Fibroblast of the conjunctiva (primary cell): ENCODE results near the gene CRAMP1.
"Not testable (repeated sequence)": the region's sequence is repeated elsewhere in the genome, so short reads cannot be mapped to it uniquely, and the experiment has no call there.

Experiments used
- DNase-seq: peaks from one replicate; pipeline ENCODE4 v3.0.0-alpha.2; 2010; ENCODE audit warnings: low read depth

The CRAMP1 gene

DNA sequence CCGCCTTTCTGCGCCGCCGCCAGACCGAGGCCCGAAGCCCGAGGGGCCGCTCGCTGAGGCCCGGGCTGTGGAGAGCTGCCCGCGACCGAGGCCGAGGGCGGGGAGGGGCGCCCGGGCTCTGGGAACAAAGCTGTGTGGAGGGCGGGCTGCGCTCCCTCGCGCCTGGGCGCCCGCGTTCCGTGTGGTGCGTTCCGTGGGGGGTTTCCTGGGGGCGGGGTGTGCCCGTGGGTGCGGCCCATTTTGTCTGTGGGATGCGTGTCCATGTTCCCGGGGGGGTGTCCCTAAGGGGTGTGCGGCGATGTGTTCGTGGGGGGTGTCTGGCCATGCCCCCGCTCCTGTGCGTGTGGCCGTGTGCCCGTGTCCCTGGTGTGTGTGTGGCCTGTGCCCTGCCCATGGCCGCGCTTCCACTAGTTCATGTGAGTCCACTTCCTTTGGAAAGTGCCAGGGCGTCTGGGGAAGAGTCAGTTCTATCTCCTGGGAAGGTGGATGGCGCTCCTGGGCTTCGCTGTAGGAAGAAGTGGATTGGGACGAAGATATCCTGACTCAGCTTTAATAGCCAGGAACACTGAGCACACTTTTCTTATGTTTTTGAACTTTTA lies 66.4 kb downstream of the CRAMP1 start:
- DNase-seq: no peak

DNA sequence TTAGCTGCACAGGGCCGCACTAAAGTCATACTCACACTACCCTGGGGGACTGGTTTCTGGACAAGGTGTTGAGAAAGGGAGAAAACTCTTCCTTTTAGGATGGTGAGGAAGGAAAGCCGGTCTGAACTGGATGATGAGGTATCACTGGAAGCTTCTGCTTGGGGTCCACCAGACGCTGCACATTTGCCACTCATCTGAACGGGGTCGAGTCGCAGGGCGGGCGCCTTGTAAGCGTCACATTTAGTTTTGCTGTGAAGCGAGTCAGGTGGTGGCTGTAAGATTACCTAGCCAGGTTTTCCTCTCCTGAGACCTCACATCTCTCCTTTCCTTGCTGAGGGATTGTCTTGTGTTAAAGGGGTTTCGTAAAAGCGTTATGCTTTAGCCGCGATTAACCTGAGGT lies 68.2 kb downstream of the CRAMP1 start:
- no peak for DNase-seq

DNA sequence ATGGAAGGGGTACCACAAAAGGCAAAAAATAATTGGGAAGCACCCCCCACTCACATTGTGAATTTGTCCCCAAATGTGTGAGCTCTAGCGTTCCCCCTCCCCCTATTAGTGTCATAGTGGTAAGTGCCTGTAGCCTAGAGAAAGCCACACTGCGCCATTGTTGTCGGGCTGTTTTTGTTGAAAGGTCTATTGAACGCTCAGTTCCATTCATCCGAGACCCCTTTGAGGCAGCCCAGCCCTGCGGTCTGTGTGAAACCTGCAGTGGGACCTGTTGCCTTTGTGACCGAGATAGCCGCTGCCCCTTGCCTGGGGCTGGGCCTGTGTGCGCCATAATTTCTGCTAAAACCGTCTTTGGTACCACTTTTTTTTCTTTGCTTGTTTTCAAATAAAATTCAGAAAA lies 68.9 kb downstream of the CRAMP1 start:
- no peak for DNase-seq

DNA sequence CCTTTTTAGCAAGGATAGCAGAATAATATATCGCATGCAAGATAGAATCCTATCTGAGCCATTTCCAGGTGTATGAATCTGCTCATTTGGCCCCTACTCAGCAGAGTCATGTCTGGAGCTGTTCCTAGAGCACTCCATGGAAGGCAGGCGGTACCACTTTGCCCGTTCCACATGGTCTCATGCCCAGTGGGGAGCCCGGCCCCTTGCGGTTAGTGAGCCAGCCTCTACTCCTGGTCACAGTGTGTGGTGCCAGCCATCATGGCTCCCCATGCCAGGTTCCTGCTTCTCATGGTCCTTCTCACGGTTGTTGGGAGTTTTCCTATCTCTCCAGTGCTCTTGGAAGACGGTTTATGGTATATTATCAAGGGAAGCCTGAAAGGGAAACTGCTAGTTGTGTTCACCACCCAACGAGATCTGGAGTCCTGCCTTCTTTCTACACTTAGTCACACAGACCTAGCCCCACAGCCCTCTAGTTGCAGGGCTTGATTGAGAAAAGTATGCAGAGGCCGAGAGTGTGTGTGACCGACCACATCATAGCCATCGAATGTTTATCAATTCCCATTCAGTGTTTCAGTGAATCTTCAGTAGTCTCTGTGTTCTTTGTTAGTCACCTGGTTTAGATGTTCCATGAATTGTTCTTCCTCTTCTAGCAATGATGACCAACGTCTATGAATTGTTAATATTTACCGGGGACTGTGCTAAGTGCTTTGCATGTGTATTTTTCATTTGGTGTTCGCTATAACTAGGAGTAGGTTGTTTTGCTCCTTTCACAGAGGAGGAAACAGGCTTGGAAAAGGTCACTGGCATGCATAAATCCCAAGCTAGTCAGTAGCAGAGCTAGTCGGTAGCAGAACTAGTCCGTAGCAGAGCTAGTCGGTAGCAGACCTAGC lies 75.5 kb downstream of the CRAMP1 start:
- DNase-seq: no peak

DNA sequence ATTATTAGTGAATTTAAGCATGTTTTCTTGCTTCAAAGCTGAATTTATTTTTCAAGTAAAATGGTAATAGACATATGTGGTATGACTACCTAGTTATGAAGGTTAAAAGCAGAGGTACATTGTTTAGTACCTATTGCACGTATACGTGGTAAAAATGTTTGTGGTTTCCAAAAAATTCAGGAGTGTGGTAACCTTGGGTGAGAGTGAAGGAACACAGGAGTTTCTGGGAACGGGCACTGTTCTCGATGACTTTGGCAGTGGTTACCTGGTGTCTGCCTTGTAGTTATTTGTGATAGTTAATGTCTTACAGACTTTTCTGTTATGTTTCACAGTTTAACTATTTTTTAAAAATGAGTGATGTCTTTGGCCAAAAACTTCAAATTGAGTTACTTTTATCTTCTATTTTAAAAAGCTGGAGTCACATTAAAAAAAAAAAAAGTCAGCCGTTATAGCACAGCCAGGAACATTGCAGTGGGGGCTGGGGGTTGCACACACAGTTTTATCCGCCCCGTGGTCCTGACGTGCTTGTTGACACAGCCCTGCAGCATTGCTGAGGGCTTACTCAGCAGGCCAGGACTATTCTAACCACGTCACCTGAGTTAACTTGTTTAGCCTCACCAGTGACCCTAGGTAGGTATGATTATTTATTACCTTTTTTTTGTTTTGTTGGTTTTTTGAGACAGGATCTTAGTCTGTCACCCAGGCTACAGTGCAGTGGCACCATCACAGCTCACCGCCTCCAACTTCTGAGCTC lies 76.8 kb downstream of the CRAMP1 start:
- DNase-seq: no peak

DNA sequence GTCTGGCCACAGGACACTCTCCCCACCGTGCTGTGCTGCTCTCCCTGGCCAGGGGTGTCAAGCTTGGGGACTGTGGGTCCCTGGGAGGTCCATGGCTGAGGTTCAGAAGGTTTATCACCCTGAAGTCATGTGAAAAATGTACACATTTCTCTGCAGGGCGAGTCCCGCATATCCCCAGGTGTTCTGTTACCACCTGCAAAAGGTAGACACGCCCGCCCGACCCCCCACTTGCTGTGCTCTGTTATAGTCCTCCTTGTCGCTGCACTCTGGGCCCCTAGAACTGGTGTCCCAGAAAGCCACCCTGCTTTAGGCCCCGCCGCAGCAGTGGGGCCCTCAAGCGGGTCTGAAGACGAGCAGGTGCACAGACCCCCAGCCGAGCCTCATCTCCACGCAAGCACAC lies 77.7 kb downstream of the CRAMP1 start:
- DNase-seq: no peak

DNA sequence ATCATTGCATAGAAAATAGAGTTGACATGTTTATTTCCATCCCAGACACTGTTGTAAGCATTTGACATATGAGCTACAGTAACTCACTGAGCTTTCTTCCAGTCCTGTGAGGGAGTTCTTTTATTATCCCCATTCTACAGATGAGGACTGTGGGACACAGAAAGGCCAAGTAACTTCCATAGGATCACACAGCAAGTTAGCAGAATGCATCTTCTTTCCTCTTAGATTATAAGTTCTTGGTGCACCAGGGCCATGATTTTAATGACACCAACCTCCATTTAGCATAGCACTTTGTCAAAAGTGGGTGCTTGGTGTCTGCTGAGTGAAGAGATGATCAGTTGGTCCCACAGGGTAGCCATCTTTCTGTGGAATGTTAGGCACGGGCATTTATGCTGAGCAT lies 78.7 kb downstream of the CRAMP1 start:
- no peak for DNase-seq

DNA sequence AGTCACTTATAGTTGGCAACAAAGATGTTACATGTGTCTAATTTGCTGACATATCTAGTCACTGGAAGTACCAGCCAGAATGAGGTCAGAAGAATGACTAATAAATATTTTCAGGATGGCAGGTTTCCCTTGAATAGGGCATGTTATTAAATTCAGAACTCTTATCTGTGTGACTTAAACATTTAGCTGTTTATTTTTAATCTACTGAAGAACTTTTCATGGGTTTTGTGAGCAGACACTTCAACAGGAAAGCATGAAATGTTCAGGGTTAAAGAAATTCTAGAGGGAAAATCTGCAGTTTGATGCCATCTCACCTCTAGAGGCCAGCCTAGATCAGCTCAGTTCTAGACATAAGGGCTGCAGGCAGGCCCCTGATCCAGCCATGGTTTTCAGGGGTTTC lies 79.1 kb downstream of the CRAMP1 start:
- DNase-seq: no peak

DNA sequence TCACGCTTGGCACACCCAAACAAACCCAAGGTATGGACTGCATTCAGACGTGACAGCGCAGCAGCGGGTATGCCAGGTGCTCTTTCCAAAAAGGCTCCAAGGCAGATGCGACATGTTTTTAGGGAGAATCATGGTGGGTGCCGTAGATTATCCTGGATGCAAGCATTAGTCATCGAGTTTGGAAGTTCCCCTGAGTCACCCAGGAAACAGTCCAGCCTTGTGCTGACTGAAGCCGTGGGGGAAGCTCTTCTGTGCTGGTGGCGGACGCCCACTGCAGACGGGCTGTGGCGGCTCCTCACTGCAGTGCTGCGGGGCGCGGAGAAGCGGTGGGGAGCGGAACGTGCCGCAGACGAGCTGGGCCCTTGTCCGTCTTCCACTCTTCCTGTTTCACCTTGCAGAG lies 79.8 kb downstream of the CRAMP1 start:
- no peak for DNase-seq

DNA sequence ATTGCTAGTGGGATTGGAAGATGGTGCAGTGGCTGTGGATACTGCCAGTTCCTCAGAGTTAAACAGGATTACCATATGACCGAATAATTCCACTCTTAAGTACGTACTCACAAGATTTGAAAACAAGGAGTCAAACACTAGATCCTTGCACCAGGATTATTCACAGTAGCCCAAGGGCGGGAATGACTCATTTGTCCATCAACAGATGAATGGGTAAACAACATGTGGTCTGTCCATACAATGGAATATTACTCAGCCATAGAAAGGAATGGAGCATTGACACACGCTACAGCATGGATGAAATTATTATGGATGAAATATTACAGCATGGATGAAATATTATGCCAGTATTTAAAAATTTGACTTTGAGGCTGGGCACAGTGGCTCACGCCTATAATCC lies 84.7 kb downstream of the CRAMP1 start:
- no peak for DNase-seq

DNA sequence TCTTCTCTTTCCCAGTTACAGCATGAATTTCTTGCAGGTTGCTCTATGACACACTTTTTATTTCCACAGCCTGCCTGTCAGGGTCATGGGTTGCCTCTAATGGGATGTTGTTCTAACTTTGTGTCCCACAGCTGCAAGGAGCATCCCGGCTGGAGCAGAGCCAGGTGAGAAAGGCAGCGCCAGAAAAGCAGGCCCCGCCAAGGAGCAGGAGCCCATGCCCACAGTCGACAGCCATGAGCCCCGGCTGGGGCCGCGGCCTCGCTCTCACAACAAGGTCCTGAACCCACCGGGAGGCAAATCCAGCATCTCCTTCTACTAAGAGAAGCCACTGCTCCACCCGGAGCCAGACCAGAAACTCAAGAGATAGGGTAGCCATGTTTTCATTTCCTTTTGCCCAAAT lies 86.5 kb downstream of the CRAMP1 start:
- DNase-seq: no peak

DNA sequence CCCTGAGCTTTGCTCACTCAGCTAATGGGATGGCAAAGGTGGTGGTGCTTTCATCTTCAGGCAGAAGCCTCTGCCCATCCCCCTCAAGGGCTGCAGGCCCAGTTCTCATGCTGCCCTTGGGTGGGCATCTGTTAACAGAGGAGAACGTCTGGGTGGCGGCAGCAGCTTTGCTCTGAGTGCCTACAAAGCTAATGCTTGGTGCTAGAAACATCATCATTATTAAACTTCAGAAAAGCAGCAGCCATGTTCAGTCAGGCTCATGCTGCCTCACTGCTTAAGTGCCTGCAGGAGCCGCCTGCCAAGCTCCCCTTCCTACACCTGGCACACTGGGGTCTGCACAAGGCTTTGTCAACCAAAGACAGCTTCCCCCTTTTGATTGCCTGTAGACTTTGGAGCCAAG lies 88.1 kb downstream of the CRAMP1 start:
- no peak for DNase-seq

DNA sequence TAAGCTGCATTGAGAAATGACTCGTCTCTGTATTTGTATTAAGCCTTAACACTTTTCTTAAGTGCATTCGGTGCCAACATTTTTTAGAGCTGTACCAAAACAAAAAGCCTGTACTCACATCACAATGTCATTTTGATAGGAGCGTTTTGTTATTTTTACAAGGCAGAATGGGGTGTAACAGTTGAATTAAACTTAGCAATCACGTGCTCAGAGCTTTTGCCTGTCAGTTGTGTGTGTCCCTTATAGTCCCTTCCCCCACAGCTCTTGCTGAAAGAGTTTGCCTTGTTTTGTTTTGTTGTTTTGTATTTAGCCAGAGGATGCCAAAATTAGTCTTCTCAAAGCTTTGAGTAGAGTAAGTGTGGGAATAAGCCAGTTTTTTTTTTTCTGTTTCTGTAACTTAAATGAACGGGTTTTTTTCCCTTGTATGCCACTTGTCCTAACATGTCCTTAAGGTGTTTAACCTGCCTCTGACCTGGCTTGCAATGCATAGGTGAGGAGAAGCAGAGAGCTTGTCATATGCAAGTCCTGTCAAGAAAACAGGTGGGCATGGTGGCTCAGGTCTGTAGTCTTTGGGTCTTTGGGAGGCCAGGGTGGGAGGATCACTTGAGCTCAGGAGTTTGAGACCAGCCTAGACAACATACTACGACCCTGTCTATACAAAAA lies 89.2 kb downstream of the CRAMP1 start:
- no peak for DNase-seq

DNA sequence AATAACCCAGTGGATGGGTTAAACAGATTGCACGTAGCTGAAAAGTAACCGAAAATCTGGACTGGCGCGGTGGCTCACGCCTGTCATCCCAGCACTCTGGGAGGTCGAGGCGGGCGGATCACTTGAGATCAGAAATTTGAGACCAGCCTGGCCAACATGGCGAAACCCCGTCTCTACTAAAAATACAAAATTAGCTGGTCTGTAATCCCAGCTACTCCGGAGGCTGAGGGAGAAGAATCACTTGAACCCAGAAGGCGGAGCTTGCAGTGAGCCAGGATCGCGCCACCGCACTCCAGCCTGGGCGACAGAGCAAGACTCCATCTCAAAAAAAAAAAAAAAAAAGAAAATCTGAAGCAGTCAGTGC lies 93.1 kb downstream of the CRAMP1 start:
- not testable (repeated sequence) for DNase-seq

DNA sequence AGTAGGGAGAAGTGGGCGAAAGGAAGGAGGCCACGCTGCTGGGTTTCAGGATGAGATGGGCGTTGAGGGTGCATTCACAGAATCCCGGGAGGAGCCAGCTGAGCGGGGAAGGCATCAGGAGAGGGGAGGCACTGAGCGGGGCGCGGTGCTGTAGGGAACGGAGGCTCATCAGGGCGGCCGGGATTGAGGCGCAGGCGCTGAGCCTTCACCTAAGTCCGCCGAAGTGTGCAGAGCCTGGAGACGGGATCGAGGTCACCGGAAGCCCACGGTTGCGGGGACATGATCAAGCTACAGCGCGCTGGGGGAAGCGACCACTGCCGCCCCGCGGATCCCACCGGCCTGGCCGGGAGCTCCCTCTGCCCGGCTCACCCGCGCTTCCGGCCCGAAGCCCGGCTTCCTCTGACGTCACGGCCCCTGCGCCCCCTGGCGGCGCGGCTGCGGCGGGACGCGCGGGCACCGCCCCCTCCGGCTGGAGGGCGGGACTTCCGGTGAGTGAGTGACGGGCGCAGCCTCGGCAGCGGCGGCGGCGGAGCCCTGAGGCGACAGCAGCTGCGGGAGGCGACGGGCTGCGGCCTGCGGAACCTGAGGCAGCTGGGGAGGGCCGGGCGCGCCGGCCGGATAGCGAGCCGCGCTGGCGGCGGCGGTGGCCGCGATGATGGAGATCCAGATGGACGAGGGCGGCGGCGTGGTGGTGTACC lies 93.7 kb downstream of the CRAMP1 start, which contains the start of gene MAPK8IP3:
MAPK8IP3 (plus strand) TSS at position 508 of the 698 bp plus-strand sequence; CDS start at position 653, 145 bp downstream.
- peak; percentile 79 for DNase-seq

DNA sequence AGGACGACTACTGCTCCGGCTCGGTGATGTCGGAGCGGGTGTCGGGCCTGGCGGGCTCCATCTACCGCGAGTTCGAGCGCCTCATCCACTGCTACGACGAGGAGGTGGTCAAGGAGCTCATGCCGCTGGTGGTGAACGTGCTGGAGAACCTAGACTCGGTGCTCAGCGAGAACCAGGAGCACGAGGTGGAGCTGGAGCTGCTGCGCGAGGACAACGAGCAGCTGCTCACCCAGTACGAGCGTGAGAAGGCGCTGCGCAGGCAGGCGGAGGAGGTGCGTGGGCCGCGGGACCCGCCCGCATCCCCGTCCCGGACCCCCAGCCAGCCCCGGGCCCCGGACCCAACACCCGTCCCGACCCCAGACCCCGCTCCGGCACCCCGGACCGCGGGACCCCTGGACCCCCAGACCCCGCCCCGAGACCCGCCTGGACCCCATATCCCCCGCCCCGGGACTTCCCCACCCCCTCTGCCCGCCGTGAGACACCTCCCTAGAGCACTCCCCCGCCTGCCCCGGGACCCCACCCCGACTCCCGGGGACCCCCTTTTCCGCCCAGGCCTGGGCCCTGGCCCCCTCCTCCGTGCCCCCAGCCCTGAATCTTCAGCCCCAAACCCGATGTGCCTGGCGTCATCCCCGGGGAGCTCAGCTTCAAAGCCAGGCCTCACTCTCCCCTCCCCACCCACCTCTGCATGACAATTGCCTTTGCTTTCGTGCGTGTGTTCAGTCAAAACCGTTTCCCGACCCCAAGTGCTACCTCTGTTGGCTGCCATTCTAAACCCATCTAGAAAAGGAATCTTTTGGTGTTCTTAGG lies 94.4 kb downstream of the CRAMP1 start:
- DNase-seq: no peak

DNA sequence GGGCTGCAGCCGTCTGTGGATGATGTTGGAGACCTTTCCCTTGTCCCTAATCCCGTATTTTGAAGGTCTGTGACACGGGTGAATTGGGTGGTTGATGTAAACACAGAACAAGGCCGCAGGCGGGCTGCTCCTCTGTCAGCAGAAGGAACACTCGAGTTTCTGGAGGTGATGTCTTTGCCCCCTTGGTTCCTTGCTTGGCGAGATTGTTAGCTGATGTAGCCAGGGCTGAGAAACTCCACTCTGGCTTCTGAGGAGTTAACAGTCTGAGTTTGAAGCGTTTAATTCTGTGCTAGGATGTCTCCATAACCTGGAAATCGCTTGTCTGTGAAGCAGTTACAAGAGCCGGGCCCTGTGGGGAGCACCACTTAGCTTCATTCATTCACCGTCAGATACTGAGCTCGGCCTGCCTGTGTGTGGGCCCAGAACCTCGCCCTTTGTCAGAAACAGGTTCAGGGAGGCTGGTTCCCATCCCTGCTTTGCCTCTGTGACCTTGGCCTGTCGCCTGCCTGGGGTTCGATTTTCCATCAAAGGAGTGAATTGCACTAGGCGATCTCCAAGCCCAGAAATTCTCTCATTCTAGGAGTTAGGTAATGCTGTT lies 95.1 kb downstream of the CRAMP1 start:
- DNase-seq: no peak

DNA sequence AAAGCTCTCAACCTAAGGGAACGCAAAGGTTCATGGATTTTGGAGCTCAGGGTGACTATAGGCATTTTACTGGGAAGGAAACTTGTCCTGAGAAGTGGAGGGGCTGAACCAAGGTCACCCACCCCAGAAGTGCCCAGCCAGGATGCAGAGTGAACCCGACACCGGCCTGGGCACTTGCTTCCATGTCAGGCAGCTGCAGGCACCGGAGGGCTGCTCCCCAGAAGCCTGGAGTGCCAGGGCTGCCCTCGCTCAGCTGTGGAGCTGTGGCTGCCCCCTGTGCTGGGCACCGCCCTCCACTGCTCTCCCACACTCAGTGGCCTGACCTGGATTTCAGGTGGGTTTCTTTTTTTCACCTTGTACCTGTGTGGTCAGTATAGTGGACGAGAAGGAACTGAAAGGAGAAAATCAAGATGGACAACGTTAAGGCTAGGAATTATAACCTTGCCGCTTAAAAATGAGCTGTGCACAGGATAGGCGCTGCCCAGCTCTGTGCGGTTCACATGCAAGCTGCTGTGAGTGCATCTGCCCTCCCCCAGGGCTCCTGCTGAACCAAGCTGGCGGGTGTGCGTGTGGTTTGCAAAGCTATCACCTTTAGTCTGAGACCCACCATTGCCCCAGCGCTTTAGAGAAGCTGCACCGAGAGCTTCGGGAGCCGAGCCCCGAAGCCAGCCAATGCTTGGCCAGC lies 96.1 kb downstream of the CRAMP1 start:
- DNase-seq: no peak

DNA sequence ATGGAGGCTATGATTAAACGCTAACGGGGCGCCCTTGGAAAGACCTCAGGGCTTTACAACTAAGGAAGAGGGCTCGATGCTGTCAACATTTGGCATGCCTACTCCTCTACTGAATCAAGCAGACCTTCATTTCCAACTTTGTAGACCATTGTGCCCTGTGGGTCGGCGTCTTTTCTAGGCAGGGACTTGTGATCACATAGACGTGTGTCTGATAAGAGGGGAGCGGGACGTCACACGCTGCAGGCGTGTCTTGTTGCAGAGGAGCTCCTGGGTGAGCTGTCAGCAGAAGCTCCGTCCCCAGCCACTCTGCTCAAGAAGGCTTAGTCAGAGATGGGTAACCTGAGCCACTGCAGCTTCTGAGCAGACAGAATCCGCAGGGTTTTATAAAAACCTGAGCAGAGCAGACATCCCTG lies 96.6 kb downstream of the CRAMP1 start:
- no peak for DNase-seq

DNA sequence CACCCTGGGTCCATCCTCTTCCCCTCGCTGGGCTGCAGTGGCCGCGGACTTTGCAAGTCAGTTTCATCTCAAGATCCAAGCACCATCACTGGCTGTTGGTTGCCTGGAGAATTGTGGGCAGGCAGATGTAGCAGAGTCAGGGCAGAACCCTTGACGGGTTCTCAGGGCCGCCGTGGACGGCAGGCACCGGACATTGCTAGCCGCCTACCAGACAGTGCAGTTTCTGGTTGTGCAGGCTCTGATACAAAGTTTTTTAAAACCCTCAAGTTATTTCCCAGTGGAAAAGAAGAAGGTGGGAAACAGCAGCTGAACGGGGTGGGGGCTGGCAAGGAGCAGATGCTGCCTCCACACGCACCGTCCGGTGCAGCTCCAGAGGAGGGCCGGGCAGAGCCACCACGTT lies 97.2 kb downstream of the CRAMP1 start:
- no peak for DNase-seq
